ENCODE measurements around the gene CACNA2D1. TPM values are rescaled to one million over a fixed set of nuclear protein-coding genes. Genes with fewer than 3 reads are reported as not detected.

The CACNA2D1 gene
- total RNA-seq, 1 experiment from 2014 or later: 36.2 TPM

DNA sequence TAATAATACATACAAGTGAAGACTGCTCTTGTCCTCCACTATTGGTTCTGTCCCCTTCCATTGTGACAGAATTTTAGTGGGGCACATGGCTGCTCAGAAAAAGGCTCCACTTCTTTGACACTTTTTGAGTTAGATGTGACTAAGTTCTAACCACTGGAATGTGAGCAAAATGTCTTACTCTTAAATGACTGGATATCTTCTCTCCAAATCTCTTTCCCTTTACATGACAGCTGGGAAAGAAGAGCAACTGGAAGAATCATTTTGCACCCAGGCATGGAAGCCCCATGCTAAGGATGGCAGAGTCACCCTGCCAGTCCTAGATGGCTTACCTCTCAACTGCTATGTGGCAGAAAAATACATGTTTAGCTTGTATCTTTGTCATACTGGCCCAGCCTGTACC lies 97.7 kb downstream of the CACNA2D1 start:
- H2BK20ac ChIP-seq (ENCODE audit: low read depth, low read length, poor library complexity, severe bottlenecking): no peak overlapping the region
- DNase-seq: no peak
- TF ChIP-seq, protein P1, sequence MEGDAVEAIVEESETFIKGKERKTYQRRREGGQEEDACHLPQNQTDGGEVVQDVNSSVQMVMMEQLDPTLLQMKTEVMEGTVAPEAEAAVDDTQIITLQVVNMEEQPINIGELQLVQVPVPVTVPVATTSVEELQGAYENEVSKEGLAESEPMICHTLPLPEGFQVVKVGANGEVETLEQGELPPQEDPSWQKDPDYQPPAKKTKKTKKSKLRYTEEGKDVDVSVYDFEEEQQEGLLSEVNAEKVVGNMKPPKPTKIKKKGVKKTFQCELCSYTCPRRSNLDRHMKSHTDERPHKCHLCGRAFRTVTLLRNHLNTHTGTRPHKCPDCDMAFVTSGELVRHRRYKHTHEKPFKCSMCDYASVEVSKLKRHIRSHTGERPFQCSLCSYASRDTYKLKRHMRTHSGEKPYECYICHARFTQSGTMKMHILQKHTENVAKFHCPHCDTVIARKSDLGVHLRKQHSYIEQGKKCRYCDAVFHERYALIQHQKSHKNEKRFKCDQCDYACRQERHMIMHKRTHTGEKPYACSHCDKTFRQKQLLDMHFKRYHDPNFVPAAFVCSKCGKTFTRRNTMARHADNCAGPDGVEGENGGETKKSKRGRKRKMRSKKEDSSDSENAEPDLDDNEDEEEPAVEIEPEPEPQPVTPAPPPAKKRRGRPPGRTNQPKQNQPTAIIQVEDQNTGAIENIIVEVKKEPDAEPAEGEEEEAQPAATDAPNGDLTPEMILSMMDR (conservative IDR thresholded peaks at IDR 0.05): no peak
- no peak overlapping the region for H3K4me2 ChIP-seq (ENCODE audit: insufficient read depth, insufficient read length, low read length)
- H3K27me3 ChIP-seq (ENCODE audit: insufficient read depth, low read length): no peaks in the 10 kb centered on the region
- H3K23ac ChIP-seq (ENCODE audit: insufficient read length, low read depth, low read length): no peak overlapping the region
- no peaks in the 10 kb centered on the region for H3K4me1 ChIP-seq (ENCODE audit: insufficient read depth, low read length)
- H4K8ac ChIP-seq (replicated peaks; ENCODE audit: insufficient read length, low read depth, low read length): no peak overlapping the region
- H3K79me1 ChIP-seq (ENCODE audit: insufficient read depth, low read depth, low read length, poor library complexity, severe bottlenecking): no peaks in the 10 kb centered on the region
- H2BK15ac ChIP-seq (ENCODE audit: low read depth, low read length): no peak overlapping the region
- no peak overlapping the region for H2AK5ac ChIP-seq (ENCODE audit: insufficient read length, low read length)
- H3K27ac ChIP-seq (ENCODE audit: insufficient read length, low read depth, low read length): no peak overlapping the region
- no peaks in the 10 kb centered on the region for H3K9me3 Mint-ChIP-seq
- no peak overlapping the region for H3K9ac ChIP-seq (ENCODE audit: extremely low read depth, insufficient read length, low read length)
- no peaks in the 10 kb centered on the region for H4K20me1 ChIP-seq (ENCODE audit: control insufficient read depth, insufficient read depth, insufficient read length)
- H2BK120ac ChIP-seq (ENCODE audit: low read depth, low read length, poor library complexity, severe bottlenecking): no peak overlapping the region
- no peak overlapping the region for H3K27ac Mint-ChIP-seq
- H2BK5ac ChIP-seq (ENCODE audit: insufficient read length, low read length): no peak overlapping the region
- H3K14ac ChIP-seq (ENCODE audit: insufficient read depth, low read length): no peak overlapping the region
- H3T11ph ChIP-seq (ENCODE audit: low read length): no peak overlapping the region
- H2AFZ ChIP-seq (ENCODE audit: low read length): no peak overlapping the region
- no peak overlapping the region for H2BK12ac ChIP-seq (ENCODE audit: insufficient read length, low read depth, low read length)
- H3K79me2 ChIP-seq (ENCODE audit: insufficient read depth, low read length): no peaks in the 10 kb centered on the region
- no peaks in the 10 kb centered on the region for H3K9me3 ChIP-seq (ENCODE audit: control insufficient read depth, low read depth, low read length)
- peaks cover 1 to 12% (median 2%) of the 10 kb centered on the region in 3 experiments; a peak in 5 of 7 replicates for H3K36me3 Mint-ChIP-seq (ENCODE audit: insufficient read depth in 1 of 3, low read depth in 3 of 3)
- H4K5ac ChIP-seq (ENCODE audit: insufficient read length, low read depth, low read length): no peak overlapping the region
- H3K4me1 Mint-ChIP-seq: peaks cover 3 to 7% of the 10 kb centered on the region in 2 experiments; a peak in 3 of 4 replicates
- no peak overlapping the region for H3K4me3 Mint-ChIP-seq
- no peaks in the 10 kb centered on the region for H3K23me2 ChIP-seq (ENCODE audit: insufficient read length, low read depth, low read length, poor library complexity, severe bottlenecking)
- H4K91ac ChIP-seq (ENCODE audit: insufficient read length, low read depth, low read length): no peak overlapping the region
- H3K27me3 Mint-ChIP-seq (ENCODE audit: low read depth): no peaks in the 10 kb centered on the region
- no peak overlapping the region for H3K4ac ChIP-seq (ENCODE audit: low read depth, low read length)
- H3K56ac ChIP-seq (ENCODE audit: insufficient read length, low read depth, low read length): no peak overlapping the region
- H3K18ac ChIP-seq (ENCODE audit: insufficient read length, low read depth, low read length): no peak overlapping the region
